Kidney (tissue), 14 donors: ENCODE measurements around the gene ARID1B. TPM values are rescaled to one million over a fixed set of nuclear protein-coding genes. Genes with fewer than 3 reads are reported as not detected.

Source experiments
- DNase-seq, 5 donors: peaks; one replicate each; pipeline ENCODE4 v3.0.0-alpha.2; 2013 to 2020
- FAIRE-seq: peaks from 2 replicates; lab custom pipeline; 2012; peaks lifted over from hg19 to GRCh38; lab: Jason Lieb, UNC
- H3K27ac ChIP-seq, 2 donors: one replicate each; pipeline ENCODE4 v1.7.0; 2013; ENCODE audit warnings: low read depth in 2 of 2, low read length in 2 of 2, inconsistent platforms in 1 of 2
- H3K27me3 ChIP-seq: one replicate; pipeline ENCODE4 v1.7.1; 2013; ENCODE audit warnings: low read length, inconsistent platforms; ENCODE audit not compliant: control insufficient read depth, insufficient read depth
- H3K36me3 ChIP-seq, 3 donors: one replicate each; pipeline versions ENCODE4 v1.7.0 to v1.7.1; 2013; ENCODE audit warnings: low read length in 3 of 3, control low read depth in 1 of 3, inconsistent platforms in 1 of 3; ENCODE audit not compliant: insufficient read depth in 3 of 3, control insufficient read depth in 2 of 3
- H3K4me1 ChIP-seq, 3 donors: one replicate each; pipeline versions ENCODE4 v1.7.0 to v1.7.1; 2013; ENCODE audit warnings: low read length in 3 of 3, inconsistent platforms in 1 of 3, low read depth in 1 of 3; ENCODE audit not compliant: control insufficient read depth in 2 of 3, insufficient read depth in 2 of 3
- H3K4me3 ChIP-seq, 3 donors: one replicate each; pipeline versions ENCODE4 v1.7.0 to v1.8.1; 2013; ENCODE audit warnings: low read length in 3 of 3, control low read depth in 1 of 3, inconsistent platforms in 1 of 3
- H3K9ac ChIP-seq, 3 donors: one replicate each; pipeline versions ENCODE4 v1.7.0 to v1.7.1; 2013; ENCODE audit warnings: low read length in 3 of 3, control low read depth in 1 of 3, inconsistent platforms in 1 of 3
- H3K9me3 ChIP-seq, 3 donors: one replicate each; pipeline versions ENCODE4 v1.7.0 to v1.7.1; 2013; ENCODE audit warnings: low read length in 3 of 3, control low read depth in 1 of 3, inconsistent platforms in 1 of 3; ENCODE audit not compliant: control insufficient read depth in 2 of 3, insufficient read depth in 1 of 3
- CTCF ChIP-seq: IDR thresholded peaks from 3 replicates; pipeline ENCODE4 v1.5.1; 2012; ENCODE audit warnings: mild to moderate bottlenecking, moderate library complexity, borderline replicate concordance; ENCODE audit not compliant: insufficient read depth; ENCODE audit errors: extremely low read depth
- intact Hi-C: fragments of 100-400 bp; cut with DNase I; formaldehyde crosslinking; loops from one replicate; pipeline ENCODE4 v1.11.1; 2022
- polyA plus RNA-seq: library from polyadenylated mRNA; stranded (reverse); fragments of 350-450 nt; fragmentation: Illumina TruSeq; extraction: RNeasy Lipid Tissue Mini Kit (QIAGEN cat#74804); gene quantifications from one replicate; pipeline ENCODE4 v1.2.3, GENCODE V29; 2014; ENCODE audit warnings: low read depth, low replicate concordance; ENCODE audit not compliant: insufficient read depth
- total RNA-seq: library from RNA; stranded (reverse); fragmentation: NEBNext Ultra II Directional; extraction: Animal tissue kit (Norgen Biotek cat#: 25700); gene quantifications from one replicate; pipeline ENCODE4 v1.2.1, GENCODE V29; 2021
- donor health status: control.
- donor health status: control.
- donor health status: control.
- donor health status: control.
- donor health status: control.
- donor health status: DM: yes; HTN: yes; CAD: no.
- donor health status: Normal renal cell carcinoma (clear cell type).

ARID1B gene
- total and polyA plus RNA-seq, 2 donors from 2014 or later = 16.4 to 110 TPM

- no peak for FAIRE-seq
- no peak for TF ChIP-seq CTCF
- peaks cover 2 to 22% (median 3%) of the 10 kb centered on the region in 3 donors for H3K4me1 ChIP-seq
- H3K27me3 ChIP-seq = no peaks in the 10 kb centered on the region
- intact Hi-C loops = no loop called here
- no peak overlapping the region for H3K27ac ChIP-seq
- no peak for DNase-seq
- H3K4me3 ChIP-seq = no peak overlapping the region
- H3K9me3 ChIP-seq = no peaks in the 10 kb centered on the region
- H3K36me3 ChIP-seq = no peaks in the 10 kb centered on the region
- H3K9ac ChIP-seq = no peak overlapping the region
These were observed 27.2 kb downstream of the ARID1B start for GRCh38 chr6:156804402-156804801.

GRCh38 chr6:156806155-156806554 lies 29.0 kb downstream of the ARID1B start:
- peaks cover 0 to 4% (median 0%) of the 10 kb centered on the region in 3 donors for H3K9me3 ChIP-seq
- intact Hi-C loops = no loop called here
- H3K27ac ChIP-seq = no peak overlapping the region
- no peak for TF ChIP-seq CTCF
- no peak overlapping the region for H3K4me3 ChIP-seq
- FAIRE-seq (no peak), DNase-seq (no peak)
- H3K4me1 ChIP-seq = peaks cover 3 to 28% (median 5%) of the 10 kb centered on the region in 3 donors
- no peaks in the 10 kb centered on the region for H3K27me3 ChIP-seq
- H3K36me3 ChIP-seq = no peaks in the 10 kb centered on the region
- no peak overlapping the region for H3K9ac ChIP-seq

GRCh38 chr6:156807028-156807427 lies 29.9 kb downstream of the ARID1B start:
- no peak overlapping the region for H3K27ac ChIP-seq
- H3K36me3 ChIP-seq = no peaks in the 10 kb centered on the region
- no peak overlapping the region for H3K4me3 ChIP-seq
- H3K9ac ChIP-seq = no peak overlapping the region
- H3K9me3 ChIP-seq = peaks cover 0 to 4% (median 0%) of the 10 kb centered on the region in 3 donors
- no peak for TF ChIP-seq CTCF
- H3K27me3 ChIP-seq = no peaks in the 10 kb centered on the region
- no peak for FAIRE-seq
- no peak for DNase-seq
- peaks cover 3 to 24% (median 5%) of the 10 kb centered on the region in 3 donors for H3K4me1 ChIP-seq
- intact Hi-C loops = no loop called here

GRCh38 chr6:156807795-156808194 lies 30.6 kb downstream of the ARID1B start:
- intact Hi-C loops = no loop called here
- Histone ChIP-seq H3K4me1 (peaks cover 3 to 19% (median 5%) of the 10 kb centered on the region in 3 donors), H3K9ac (no peak overlapping the region), H3K36me3 (no peaks in the 10 kb centered on the region), H3K9me3 (peaks cover 0 to 4% (median 0%) of the 10 kb centered on the region in 3 donors), H3K27ac (no peak overlapping the region), H3K4me3 (no peak overlapping the region), H3K27me3 (no peaks in the 10 kb centered on the region)
- TF ChIP-seq CTCF = no peak
- FAIRE-seq (no peak), DNase-seq (no peak)
